Testis (tissue), 3 donors: ENCODE data around the gene TMEM213. TPM values are rescaled to one million over a fixed set of nuclear protein-coding genes. Genes with fewer than 3 reads are reported as not detected.

Experiments
- DNase-seq: peaks from one replicate; pipeline ENCODE4 v3.0.0-alpha.2; 2019
- H3K27ac ChIP-seq, 2 donors: fragments of 200-600 bp; sonication (generic); one replicate each; pipeline ENCODE4 v1.5.1; 2019
- H3K27me3 ChIP-seq: fragments of 200-600 bp; sonication (generic); one replicate; pipeline ENCODE4 v1.5.1; 2019
- H3K36me3 ChIP-seq: fragments of 200-600 bp; sonication (generic); one replicate; pipeline ENCODE4 v1.5.1; 2017; ENCODE audit warnings: low read depth; ENCODE audit errors: missing control alignments
- H3K4me1 ChIP-seq: fragments of 200-600 bp; sonication (generic); one replicate; pipeline ENCODE4 v1.5.1; 2019
- H3K4me3 ChIP-seq, 2 donors: fragments of 200-600 bp; sonication (generic); one replicate each; pipeline ENCODE4 v1.5.1; 2017 to 2019
- H3K9me3 ChIP-seq: fragments of 200-600 bp; sonication (generic); one replicate; pipeline ENCODE4 v1.5.1; 2017
- POLR2A ChIP-seq: fragments of 450-650 bp; IDR thresholded peaks from one replicate; pipeline ENCODE4 v1.6.1; 2017; ENCODE audit warnings: antibody characterized with exemption, mild to moderate bottlenecking, moderate library complexity
- WGBS, 2 donors: methylation state at CpG; one replicate each; pipeline ENCODE4 v1.1.5; 2018; 5-methylcytosine and 5-hydroxymethylcytosine counted together
- intact Hi-C: fragments of 100-400 bp; cut with DNase I; formaldehyde crosslinking; loops from one replicate; pipeline ENCODE4 v1.15.1; 2023; ENCODE audit warnings: low total_unique reads
- polyA plus RNA-seq: library from polyadenylated mRNA; stranded (reverse); fragments of 350-450 nt; fragmentation: Illumina TruSeq; extraction: RNeasy Lipid Tissue Mini Kit (QIAGEN cat#74804); gene quantifications from one replicate; pipeline ENCODE4 v1.2.3, GENCODE V29; 2014; ENCODE audit warnings: low read depth, low replicate concordance; ENCODE audit not compliant: insufficient read depth
- total RNA-seq, 2 donors: library from RNA; depleted of rRNA; stranded (reverse); fragments of >200 nt; gene quantifications; one replicate each; pipeline ENCODE4 v1.2.3, GENCODE V29; 2016
- TF ChIP-seq, protein P1 (sequence below), 3 experiments: fragments of 450-650 bp in 2 of 3; fragments of 200-600 bp in 1 of 3; sonication (generic) in 1 of 3; IDR thresholded peaks; one replicate each; pipeline ENCODE4 v1.5.1; 2016 to 2019; ENCODE audit warnings: antibody characterized with exemption in 3 of 3, mild to moderate bottlenecking in 2 of 3, moderate library complexity in 1 of 3

TMEM213 gene
- total and polyA plus RNA-seq, 3 donors from 2014 or later: 0.09 to 0.31 TPM; not detected in 1

DNA sequence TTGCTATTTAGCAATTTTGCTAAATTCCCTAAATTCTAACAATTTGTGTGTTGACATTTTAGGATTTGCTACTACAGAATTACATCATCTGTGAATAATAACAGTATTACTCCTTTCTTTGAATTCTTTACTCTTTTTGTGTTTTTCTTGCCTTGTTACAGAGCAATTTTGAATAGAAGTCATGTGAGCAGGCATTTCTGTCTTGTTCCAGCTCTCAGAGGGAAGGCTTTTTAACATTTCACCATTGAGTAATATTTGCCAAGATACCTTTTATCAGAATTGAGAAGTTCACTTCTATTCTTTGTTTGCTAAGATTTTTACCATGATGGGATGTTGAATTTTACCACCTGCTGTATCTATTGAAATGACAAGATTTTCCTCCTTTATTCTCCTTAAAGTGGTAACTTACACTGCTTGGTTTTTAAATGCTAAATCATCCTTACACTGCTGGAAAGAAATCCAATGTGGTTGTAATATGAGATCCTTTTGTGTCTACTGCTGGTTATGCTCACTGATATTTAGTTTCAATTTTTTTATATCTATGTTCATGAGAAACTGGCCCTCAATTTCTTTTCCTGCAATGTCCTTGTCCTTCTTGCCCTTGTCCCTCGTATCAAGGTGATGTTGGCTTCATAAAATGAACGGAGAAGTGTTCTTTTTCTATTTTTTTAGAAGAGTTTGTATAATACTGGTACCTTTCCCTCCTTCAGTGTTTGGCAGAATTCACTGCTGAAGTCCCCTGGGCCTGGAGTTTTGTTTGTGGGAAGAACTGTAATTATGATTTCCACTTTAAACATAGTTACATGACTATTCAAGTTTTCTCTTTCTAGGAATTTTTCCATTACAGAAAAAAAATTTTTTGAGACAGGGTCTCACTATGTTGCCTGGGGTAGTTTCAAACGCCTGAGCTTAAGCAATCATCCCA lies 50.5 kb downstream of the TMEM213 start:
- Histone ChIP-seq H3K27me3 (no peaks in the 10 kb centered on the region), H3K4me3 (no peak overlapping the region), H3K36me3 (no peaks in the 10 kb centered on the region), H3K4me1 (no peaks in the 10 kb centered on the region), H3K9me3 (no peaks in the 10 kb centered on the region), H3K27ac (no peak overlapping the region)
- no peak for DNase-seq
- WGBS, 2 donors: 32 to 41% methylated on average over 3 of the region's 3 CpGs
- TF ChIP-seq POLR2A: no peak
- TF ChIP-seq, protein P1, sequence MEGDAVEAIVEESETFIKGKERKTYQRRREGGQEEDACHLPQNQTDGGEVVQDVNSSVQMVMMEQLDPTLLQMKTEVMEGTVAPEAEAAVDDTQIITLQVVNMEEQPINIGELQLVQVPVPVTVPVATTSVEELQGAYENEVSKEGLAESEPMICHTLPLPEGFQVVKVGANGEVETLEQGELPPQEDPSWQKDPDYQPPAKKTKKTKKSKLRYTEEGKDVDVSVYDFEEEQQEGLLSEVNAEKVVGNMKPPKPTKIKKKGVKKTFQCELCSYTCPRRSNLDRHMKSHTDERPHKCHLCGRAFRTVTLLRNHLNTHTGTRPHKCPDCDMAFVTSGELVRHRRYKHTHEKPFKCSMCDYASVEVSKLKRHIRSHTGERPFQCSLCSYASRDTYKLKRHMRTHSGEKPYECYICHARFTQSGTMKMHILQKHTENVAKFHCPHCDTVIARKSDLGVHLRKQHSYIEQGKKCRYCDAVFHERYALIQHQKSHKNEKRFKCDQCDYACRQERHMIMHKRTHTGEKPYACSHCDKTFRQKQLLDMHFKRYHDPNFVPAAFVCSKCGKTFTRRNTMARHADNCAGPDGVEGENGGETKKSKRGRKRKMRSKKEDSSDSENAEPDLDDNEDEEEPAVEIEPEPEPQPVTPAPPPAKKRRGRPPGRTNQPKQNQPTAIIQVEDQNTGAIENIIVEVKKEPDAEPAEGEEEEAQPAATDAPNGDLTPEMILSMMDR (IDR thresholded peaks at IDR 0.05): no peak
- intact Hi-C loops: no loop called here

GRCh38 chr7:138849701-138850100 lies 51.9 kb downstream of the TMEM213 start:
- no peaks in the 10 kb centered on the region for H3K27me3 ChIP-seq
- no peak for DNase-seq
- H3K36me3 ChIP-seq: no peaks in the 10 kb centered on the region
- no peak overlapping the region for H3K27ac ChIP-seq
- no peaks in the 10 kb centered on the region for H3K4me1 ChIP-seq
- no peaks in the 10 kb centered on the region for H3K9me3 ChIP-seq
- 94 to 99% methylated on average over 5 of the region's 5 CpGs for WGBS, 2 donors
- H3K4me3 ChIP-seq: no peak overlapping the region
- intact Hi-C loops: no loop called here
- no peak for TF ChIP-seq POLR2A
- TF ChIP-seq, protein P1 (IDR thresholded peaks at IDR 0.05): no peak

DNA sequence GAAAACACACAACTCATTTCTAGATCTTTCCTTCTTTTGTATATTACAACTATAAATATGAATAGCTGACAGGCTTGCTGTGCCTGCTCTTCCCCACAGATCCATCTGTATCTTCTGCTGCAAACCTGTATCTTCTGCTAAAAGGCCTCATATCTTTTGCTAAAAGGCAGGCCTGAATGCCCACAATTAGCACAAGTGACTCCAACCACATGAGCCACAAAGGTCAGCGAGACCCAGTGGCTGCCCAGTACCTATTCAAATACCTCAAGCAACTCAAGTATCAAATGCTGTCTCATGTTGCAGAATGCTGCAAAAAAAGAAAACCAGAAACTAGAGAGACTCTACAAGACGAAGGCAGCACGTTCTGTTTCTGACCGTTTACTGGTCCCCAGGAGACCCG lies 54.7 kb downstream of the TMEM213 start:
- 88 to 91% methylated on average over 5 of the region's 5 CpGs for WGBS, 2 donors
- Histone ChIP-seq H3K9me3 (no peaks in the 10 kb centered on the region), H3K27me3 (no peaks in the 10 kb centered on the region), H3K4me1 (no peaks in the 10 kb centered on the region), H3K4me3 (no peak overlapping the region), H3K36me3 (no peaks in the 10 kb centered on the region), H3K27ac (no peak overlapping the region)
- intact Hi-C loops: no loop called here
- TF ChIP-seq POLR2A: no peak
- TF ChIP-seq, protein P1 (IDR thresholded peaks at IDR 0.05): no peak
- no peak for DNase-seq

DNA sequence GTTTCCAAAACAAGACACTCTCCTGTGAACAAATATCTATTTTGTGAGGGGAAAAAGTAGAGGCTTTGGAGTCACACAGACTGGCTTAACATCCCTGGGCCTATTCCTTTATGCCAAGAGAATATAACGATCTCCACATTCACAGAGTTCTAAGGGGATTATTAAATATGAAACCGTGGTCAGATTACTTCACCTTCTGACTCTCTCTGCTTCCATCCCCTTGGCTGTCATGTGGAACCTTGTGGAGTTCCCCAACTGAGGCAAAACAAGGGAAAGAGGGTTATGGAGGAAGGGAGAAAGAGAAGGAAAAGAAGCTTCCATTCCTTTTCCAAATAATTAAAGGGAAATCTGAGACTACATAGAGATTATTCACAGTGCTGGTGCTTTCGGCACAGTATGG lies 55.7 kb downstream of the TMEM213 start:
- WGBS, 2 donors: 84 to 86% methylated on average over 3 of the region's 3 CpGs
- H3K4me3 ChIP-seq: no peak overlapping the region
- DNase-seq: no peak
- intact Hi-C loops: no loop called here
- H3K4me1 ChIP-seq: no peaks in the 10 kb centered on the region
- H3K9me3 ChIP-seq: no peaks in the 10 kb centered on the region
- H3K27ac ChIP-seq: no peak overlapping the region
- H3K36me3 ChIP-seq: no peaks in the 10 kb centered on the region
- no peaks in the 10 kb centered on the region for H3K27me3 ChIP-seq
- no peak for TF ChIP-seq POLR2A
- TF ChIP-seq, protein P1 (IDR thresholded peaks at IDR 0.05): no peak
